Panc1 (cell line): ENCODE results near the gene MRPL43. TPM values are rescaled to one million over a fixed set of nuclear protein-coding genes. Genes with fewer than 3 reads are reported as not detected.
A peak's percentile ranks its signal among the peaks of the same experiment; 100 is the strongest.

Experiments
- ATAC-seq: fragments of 200-7000 bp; cut with Tn5 transposase; 2 replicates; pipeline ENCODE4 v1.9.1; 2020; ENCODE audit warnings: mild to moderate bottlenecking, moderate library complexity
- BruUV-seq: library from RNA; stranded (reverse); fragments of 400-500 nt; replicated peaks from 2 replicates; lab custom pipeline; 2021; lab: Mats Ljungman, UMichigan
- CTCF ChIA-PET: fragments of 300-600 bp; sonication (Branson Sonifier 250); formaldehyde crosslinking; loops from one replicate; lab custom pipeline; 2022; ENCODE audit warnings: antibody characterized with exemption; lab: Charles Lee
- POLR2A ChIA-PET: fragments of 300-600 bp; sonication (Branson Sonifier 250); formaldehyde crosslinking; loops from one replicate; lab custom pipeline; 2022; ENCODE audit warnings: antibody characterized with exemption; lab: Charles Lee
- DNase-seq: peaks from one replicate; pipeline ENCODE4 v3.0.0-alpha.2; 2010; ENCODE audit warnings: low read depth, low spot score
- H3K27ac ChIP-seq: 2 replicates; pipeline ENCODE4 v1.5.1; 2011; ENCODE audit warnings: mild to moderate bottlenecking, low read length, inconsistent platforms
- H3K27me3 ChIP-seq: fragments of 200-500 bp; sonication (Bioruptor generic); 2 replicates; pipeline ENCODE4 v1.6.0; 2014; ENCODE audit warnings: low read length, inconsistent platforms; ENCODE audit not compliant: control insufficient read depth, insufficient read depth
- H3K36me3 ChIP-seq: fragments of 200-500 bp; sonication (Bioruptor generic); 2 replicates; pipeline ENCODE4 v1.5.1; 2014; ENCODE audit warnings: inconsistent platforms, mild to moderate bottlenecking, low read length, moderate library complexity; ENCODE audit not compliant: control insufficient read depth, insufficient read depth
- H3K4me1 ChIP-seq: 2 replicates; pipeline ENCODE4 v1.5.1; 2011; ENCODE audit warnings: inconsistent platforms, mild to moderate bottlenecking, low read length, moderate library complexity; ENCODE audit not compliant: control insufficient read depth, insufficient read depth
- H3K4me3 ChIP-seq, 2 experiments: 2 replicates each; pipeline ENCODE4 v1.5.1; 2011 to 2012; ENCODE audit warnings: low read depth in 2 of 2, low read length in 2 of 2, mild to moderate bottlenecking in 2 of 2, inconsistent platforms in 1 of 2, moderate library complexity in 1 of 2
- H3K9me3 ChIP-seq: fragments of 200-500 bp; sonication (Bioruptor generic); 2 replicates; pipeline ENCODE4 v1.5.1; 2014; ENCODE audit warnings: low read depth, mild to moderate bottlenecking, inconsistent platforms, low read length, moderate library complexity; ENCODE audit not compliant: control insufficient read depth, insufficient read depth
- POLR2AphosphoS5 ChIP-seq: IDR thresholded peaks from 2 replicates; pipeline ENCODE4 v1.6.1; 2012; ENCODE audit warnings: mild to moderate bottlenecking, low read depth, low read length, moderate library complexity
- SIN3A ChIP-seq: IDR thresholded peaks from 2 replicates; pipeline ENCODE4 v1.6.1; 2012; ENCODE audit warnings: low read depth, mild to moderate bottlenecking, low read length, moderate library complexity, borderline replicate concordance; ENCODE audit not compliant: insufficient read depth
- TCF7L2 ChIP-seq: IDR thresholded peaks from 2 replicates; pipeline ENCODE4 v1.6.1; 2011; ENCODE audit warnings: mild to moderate bottlenecking, low read depth, low read length, inconsistent platforms
- in situ Hi-C: cut with HindIII; loops from 2 replicates; pipeline ENCODE4 v1.10.0; 2016; ENCODE audit warnings: low sequenced_read_pairs, low pct_unique_long_range_greater_than_20kb
- intact Hi-C: fragments of 100-400 bp; cut with micrococcal nuclease; formaldehyde crosslinking; loops from one replicate; pipeline ENCODE4 v1.10.0; 2022; ENCODE audit not compliant: unreplicated experiment
- total RNA-seq: library from RNA; stranded (reverse); gene quantifications from one replicate; pipeline ENCODE4 v1.2.1, GENCODE V29; 2021; ENCODE audit not compliant: unreplicated experiment
- TF ChIP-seq, protein P1 (sequence below): fragments of 450-650 bp; IDR thresholded peaks from 2 replicates; pipeline ENCODE4 v1.5.1; 2017; ENCODE audit warnings: mild to moderate bottlenecking

Gene MRPL43
- total RNA-seq, 1 experiment from 2014 or later: 108 TPM

- POLR2A ChIA-PET: no interaction called here
- TF ChIP-seq SIN3A: no peak
- TF ChIP-seq, protein P1, sequence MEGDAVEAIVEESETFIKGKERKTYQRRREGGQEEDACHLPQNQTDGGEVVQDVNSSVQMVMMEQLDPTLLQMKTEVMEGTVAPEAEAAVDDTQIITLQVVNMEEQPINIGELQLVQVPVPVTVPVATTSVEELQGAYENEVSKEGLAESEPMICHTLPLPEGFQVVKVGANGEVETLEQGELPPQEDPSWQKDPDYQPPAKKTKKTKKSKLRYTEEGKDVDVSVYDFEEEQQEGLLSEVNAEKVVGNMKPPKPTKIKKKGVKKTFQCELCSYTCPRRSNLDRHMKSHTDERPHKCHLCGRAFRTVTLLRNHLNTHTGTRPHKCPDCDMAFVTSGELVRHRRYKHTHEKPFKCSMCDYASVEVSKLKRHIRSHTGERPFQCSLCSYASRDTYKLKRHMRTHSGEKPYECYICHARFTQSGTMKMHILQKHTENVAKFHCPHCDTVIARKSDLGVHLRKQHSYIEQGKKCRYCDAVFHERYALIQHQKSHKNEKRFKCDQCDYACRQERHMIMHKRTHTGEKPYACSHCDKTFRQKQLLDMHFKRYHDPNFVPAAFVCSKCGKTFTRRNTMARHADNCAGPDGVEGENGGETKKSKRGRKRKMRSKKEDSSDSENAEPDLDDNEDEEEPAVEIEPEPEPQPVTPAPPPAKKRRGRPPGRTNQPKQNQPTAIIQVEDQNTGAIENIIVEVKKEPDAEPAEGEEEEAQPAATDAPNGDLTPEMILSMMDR: peak; percentile 97
- TF ChIP-seq POLR2AphosphoS5: no peak
- TF ChIP-seq TCF7L2: no peak
- Histone ChIP-seq H3K27me3 (no peaks in the 10 kb centered on the region), H3K36me3 (no peaks in the 10 kb centered on the region), H3K27ac (no peak overlapping the region), H3K9me3 (no peaks in the 10 kb centered on the region), H3K4me1 (peaks cover 18% of the 10 kb centered on the region), H3K4me3 (no peak overlapping the region)
- in situ Hi-C loops (no loop called here), intact Hi-C loops (no loop called here)
- ATAC-seq: peak; percentile 87
- no peak for DNase-seq
- CTCF ChIA-PET: interaction anchor here (1.6 kb wide), 2 partner anchors 14 to 17 kb away, joined by 5 to 6 read pairs; no protein-coding TSS in a partner anchor
- no TSS peak for BruUV-seq
Measured at GRCh38 chr10:101012525-101013364, 25.4 kb upstream of the MRPL43 start.

- in situ Hi-C loops: no loop called here
- H3K27ac ChIP-seq: no peak overlapping the region
Measured at GRCh38 chr10:101011517-101012423, 24.5 kb upstream of the MRPL43 start.

More at GRCh38 chr10:101011517-101012423, 24.5 kb upstream of the MRPL43 start:
- no TSS peak for BruUV-seq
- ChIA-PET POLR2A (no interaction called here), CTCF (interaction anchor here (0.6 to 1.6 kb wide), 8 partner anchors 9 to 43 kb away, joined by 3 to 7 read pairs (median 4); partner anchors contain the start of genes LZTS2 and SEMA4G)
- intact Hi-C loops: no loop called here
- H3K27me3 ChIP-seq: no peaks in the 10 kb centered on the region
- ATAC-seq (peak; percentile 53), DNase-seq (no peak)
- peaks cover 23% of the 10 kb centered on the region for H3K4me1 ChIP-seq
- no peaks in the 10 kb centered on the region for H3K9me3 ChIP-seq
- TF ChIP-seq, protein P1: peak; percentile 75
- TF ChIP-seq POLR2AphosphoS5: no peak
- no peak overlapping the region for H3K4me3 ChIP-seq
- no peaks in the 10 kb centered on the region for H3K36me3 ChIP-seq
